GM18858 (cell line): Measurements from ENCODE around the gene LYPD4.
"Not testable (repeated sequence)": the region's sequence is repeated elsewhere in the genome, so short reads cannot be mapped to it uniquely, and the experiment has no call there.

Experiments used
- ATAC-seq: cut with Tn5 transposase; IDR thresholded peaks from one replicate; pipeline ENCODE4 v1.9.1; 2021; ENCODE audit not compliant: unreplicated experiment

Gene LYPD4

GRCh38 chr19:41802770-41803169 is 41.7 kb downstream of the LYPD4 start:
- ATAC-seq, result no peak

GRCh38 chr19:41801792-41802211 is 42.7 kb downstream of the LYPD4 start:
- no peak for ATAC-seq

- no peak for ATAC-seq
Observed at GRCh38 chr19:41801031-41801430, 43.5 kb downstream of the LYPD4 start.

- no peak for ATAC-seq
Observed at GRCh38 chr19:41799444-41800000, 45.0 kb downstream of the LYPD4 start.

GRCh38 chr19:41796901-41797300 is 47.6 kb downstream of the LYPD4 start:
- no peak for ATAC-seq

- no peak for ATAC-seq
Observed at GRCh38 chr19:41796362-41796761, 48.1 kb downstream of the LYPD4 start, which contains the start of gene CEACAM3. TSS of gene CEACAM3 (plus strand) at chr19:41796587. CDS start at chr19:41796678, 91 bp downstream.

GRCh38 chr19:41795031-41795461 is 49.4 kb downstream of the LYPD4 start:
- no peak for ATAC-seq

GRCh38 chr19:41793414-41793727 is 51.1 kb downstream of the LYPD4 start:
- ATAC-seq, result no peak

- no peak for ATAC-seq
Observed at GRCh38 chr19:41792513-41793413, 51.7 kb downstream of the LYPD4 start.

- not testable (repeated sequence) for ATAC-seq
Observed at GRCh38 chr19:41789053-41789452, 55.4 kb downstream of the LYPD4 start.

GRCh38 chr19:41788518-41788917 is 56.0 kb downstream of the LYPD4 start:
- ATAC-seq, result not testable (repeated sequence)
